GM12891 (cell line): ENCODE results near the gene SLC1A2.

Experiments
- POLR2A ChIP-seq: IDR thresholded peaks from 2 replicates; pipeline ENCODE4 v1.6.1; 2011; ENCODE audit warnings: low read depth, low read length, control low read depth
- POU2F2 ChIP-seq: IDR thresholded peaks from 2 replicates; pipeline ENCODE4 v1.6.1; 2011; ENCODE audit warnings: low read depth, mild to moderate bottlenecking, control low read depth, low read length, moderate library complexity
- SPI1 ChIP-seq: IDR thresholded peaks from 2 replicates; pipeline ENCODE4 v1.6.1; 2011; ENCODE audit warnings: low read depth, low read length, control low read depth
- TAF1 ChIP-seq: IDR thresholded peaks from 2 replicates; pipeline ENCODE4 v1.6.1; 2011; ENCODE audit warnings: low read depth, low read length, control low read depth

- TF ChIP-seq POLR2A (no peak), POU2F2 (no peak), TAF1 (no peak), SPI1 (no peak)
Observed at GRCh38 chr11:35277827-35278226, 141.5 kb downstream of the SLC1A2 start.
